Gastroesophageal sphincter (tissue), 4 donors: ENCODE measurements around the gene SLX9. TPM values are rescaled to one million over a fixed set of nuclear protein-coding genes. Genes with fewer than 3 reads are reported as not detected.
A peak's percentile ranks its signal among the peaks of the same experiment; 100 is the strongest.

Source experiments
- ATAC-seq: fragments of 150-250 bp; one replicate; pipeline ENCODE4 v1.9.1; 2016; ENCODE audit warnings: mild to moderate bottlenecking, moderate library complexity
- H3K27ac ChIP-seq, 4 donors: fragments of 200-600 bp; sonication (generic) in 3 of 4; 1 replicate in 3 of 4; 2 replicates in 1 of 4; pipeline ENCODE4 v1.5.1; 2016 to 2019
- H3K27me3 ChIP-seq: fragments of 200-600 bp; sonication (generic); one replicate; pipeline ENCODE4 v1.5.1; 2019
- H3K36me3 ChIP-seq, 2 donors: fragments of 200-600 bp; sonication (generic); one replicate each; pipeline ENCODE4 v1.5.1; 2019; ENCODE audit warnings: control low read depth in 1 of 2
- H3K4me1 ChIP-seq, 3 donors: fragments of 200-600 bp; sonication (generic); 1 replicate in 2 of 3; 2 replicates in 1 of 3; pipeline ENCODE4 v1.5.1; 2016 to 2019; ENCODE audit warnings: control low read depth in 2 of 3
- H3K4me3 ChIP-seq, 2 donors: fragments of 200-600 bp; sonication (generic); one replicate each; pipeline ENCODE4 v1.5.1; 2019; ENCODE audit warnings: mild to moderate bottlenecking in 1 of 2, moderate library complexity in 1 of 2
- H3K9me3 ChIP-seq, 3 donors: fragments of 200-600 bp; sonication (generic); one replicate each; pipeline ENCODE4 v1.5.1; 2017 to 2019; ENCODE audit warnings: control low read depth in 2 of 3
- EP300 ChIP-seq: sonication (generic); formaldehyde crosslinking; IDR thresholded peaks from one replicate; pipeline ENCODE4 v1.6.1; 2017; ENCODE audit warnings: antibody characterized with exemption, mild to moderate bottlenecking
- POLR2A ChIP-seq, 2 donors: fragments of 450-650 bp; IDR thresholded peaks; one replicate each; pipeline ENCODE4 v1.6.1; 2017; ENCODE audit warnings: antibody characterized with exemption in 2 of 2, mild to moderate bottlenecking in 2 of 2, moderate library complexity in 1 of 2
- POLR2AphosphoS5 ChIP-seq: sonication (generic); formaldehyde crosslinking; IDR thresholded peaks from one replicate; pipeline ENCODE4 v1.6.1; 2017; ENCODE audit warnings: antibody characterized with exemption
- WGBS, 2 donors: methylation state at CpG; one replicate each; pipeline ENCODE4 v1.1.5; 2018; ENCODE audit warnings: low coverage in 1 of 2; 5-methylcytosine and 5-hydroxymethylcytosine counted together
- total RNA-seq, 4 donors: library from RNA; depleted of rRNA; stranded (reverse); fragments of >200 nt; gene quantifications; one replicate each; pipeline ENCODE4 v1.1.0, GENCODE V29; 2016
- TF ChIP-seq, protein P1 (sequence below), 4 experiments: fragments of 200-600 bp in 2 of 4; fragments of 450-650 bp in 2 of 4; sonication (generic) in 1 of 4; IDR thresholded peaks; one replicate each; pipeline ENCODE4 v1.5.1; 2017 to 2019; ENCODE audit warnings: antibody characterized with exemption in 4 of 4, mild to moderate bottlenecking in 2 of 4, moderate library complexity in 2 of 4

The SLX9 gene
- total RNA-seq, 4 donors from 2014 or later, result 15.7 to 53.9 (median 36.4) TPM

DNA sequence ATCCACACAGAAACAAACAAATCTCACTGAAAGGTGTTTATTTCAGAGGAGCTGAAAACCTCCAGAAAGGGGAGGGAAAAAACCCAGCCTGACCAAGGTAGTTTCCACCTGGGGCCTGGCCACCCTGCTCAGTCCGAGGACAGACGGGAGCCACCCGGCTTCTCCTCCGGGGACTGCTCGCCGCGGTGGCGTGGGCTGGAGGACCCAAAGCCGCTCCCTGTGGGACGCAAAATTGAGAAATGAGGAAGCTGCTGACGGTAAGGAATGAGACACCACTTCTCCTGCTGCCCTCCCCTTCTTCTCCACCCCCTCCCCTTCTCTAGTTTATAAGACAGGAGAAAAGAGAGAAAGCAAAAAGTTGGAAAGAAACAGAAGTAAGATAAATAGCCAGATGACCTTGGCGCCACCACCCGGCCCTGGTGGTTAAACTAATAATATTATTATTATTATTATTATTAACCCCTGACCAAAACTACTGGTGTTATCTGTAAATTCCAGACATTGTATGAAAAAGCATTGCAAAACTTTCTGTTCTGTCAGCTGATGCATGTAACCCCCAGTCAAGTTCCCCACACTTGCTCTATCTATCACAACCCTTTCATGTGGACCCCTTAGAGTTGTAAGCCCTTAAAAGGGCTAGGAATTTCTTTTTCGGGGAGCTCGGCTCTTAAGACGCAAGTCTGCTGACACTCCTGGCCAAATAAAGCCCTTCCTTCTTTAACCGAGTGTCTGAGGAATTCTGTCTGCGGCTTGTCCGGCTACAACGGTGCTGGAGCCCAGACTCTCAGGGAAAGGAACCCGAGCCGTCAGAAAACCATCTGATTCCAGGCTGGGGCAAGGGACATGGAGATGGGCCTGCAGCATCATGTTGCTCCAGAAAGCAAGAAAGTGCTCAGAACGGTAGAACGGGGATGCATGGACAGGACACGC, 31.6 kb upstream of the SLX9 start:
- Histone ChIP-seq H3K9me3 (no peaks in the 10 kb centered on the region), H3K27ac (peak overlapping the region in 3 of 4 donors; percentile 58 to 85 (median 85)), H3K4me1 (peaks cover 0 to 51% (median 10%) of the 10 kb centered on the region in 3 donors), H3K36me3 (no peaks in the 10 kb centered on the region), H3K27me3 (no peaks in the 10 kb centered on the region), H3K4me3 (peak overlapping the region; percentile 11 to 33)
- 16 to 23% methylated on average over 5 to 22 of the region's 25 CpGs for WGBS, 2 donors
- TF ChIP-seq, protein P1, sequence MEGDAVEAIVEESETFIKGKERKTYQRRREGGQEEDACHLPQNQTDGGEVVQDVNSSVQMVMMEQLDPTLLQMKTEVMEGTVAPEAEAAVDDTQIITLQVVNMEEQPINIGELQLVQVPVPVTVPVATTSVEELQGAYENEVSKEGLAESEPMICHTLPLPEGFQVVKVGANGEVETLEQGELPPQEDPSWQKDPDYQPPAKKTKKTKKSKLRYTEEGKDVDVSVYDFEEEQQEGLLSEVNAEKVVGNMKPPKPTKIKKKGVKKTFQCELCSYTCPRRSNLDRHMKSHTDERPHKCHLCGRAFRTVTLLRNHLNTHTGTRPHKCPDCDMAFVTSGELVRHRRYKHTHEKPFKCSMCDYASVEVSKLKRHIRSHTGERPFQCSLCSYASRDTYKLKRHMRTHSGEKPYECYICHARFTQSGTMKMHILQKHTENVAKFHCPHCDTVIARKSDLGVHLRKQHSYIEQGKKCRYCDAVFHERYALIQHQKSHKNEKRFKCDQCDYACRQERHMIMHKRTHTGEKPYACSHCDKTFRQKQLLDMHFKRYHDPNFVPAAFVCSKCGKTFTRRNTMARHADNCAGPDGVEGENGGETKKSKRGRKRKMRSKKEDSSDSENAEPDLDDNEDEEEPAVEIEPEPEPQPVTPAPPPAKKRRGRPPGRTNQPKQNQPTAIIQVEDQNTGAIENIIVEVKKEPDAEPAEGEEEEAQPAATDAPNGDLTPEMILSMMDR (IDR thresholded peaks at IDR 0.05), result no peak
- TF ChIP-seq EP300 (no peak), POLR2A (IDR thresholded peaks at IDR 0.05) (no peak), POLR2AphosphoS5 (peak; percentile 12)
- ATAC-seq, result peak; percentile 26

DNA sequence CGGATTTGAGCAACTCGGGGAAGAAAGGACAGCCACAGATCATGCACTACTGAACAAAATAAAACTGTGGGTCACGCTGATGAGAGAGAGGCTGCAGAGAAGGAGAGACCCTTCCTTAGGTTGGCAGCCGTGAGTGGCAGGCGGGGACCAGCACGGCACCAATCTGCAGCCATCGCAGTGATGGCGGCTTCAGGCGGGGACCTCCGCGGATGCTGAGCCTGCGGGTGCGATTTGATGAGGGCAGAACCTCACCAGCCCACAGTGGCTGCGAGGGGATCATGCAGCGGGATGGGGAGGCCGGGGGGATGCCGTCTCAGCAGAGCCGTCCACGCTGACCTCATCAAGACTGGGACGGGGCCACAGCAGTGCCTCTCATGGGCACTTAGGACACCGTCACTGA, 30.9 kb upstream of the SLX9 start:
- peak overlapping the region in 2 of 4 donors; percentile 21 to 85 for H3K27ac ChIP-seq
- no peaks in the 10 kb centered on the region for H3K27me3 ChIP-seq
- ATAC-seq, result no peak
- 73 to 93% methylated on average over 5 to 10 of the region's 21 CpGs for WGBS, 2 donors
- H3K9me3 ChIP-seq, result no peaks in the 10 kb centered on the region
- H3K36me3 ChIP-seq, result no peaks in the 10 kb centered on the region
- no peak overlapping the region for H3K4me3 ChIP-seq
- H3K4me1 ChIP-seq, result peaks cover 0 to 58% (median 10%) of the 10 kb centered on the region in 3 donors
- no peak for TF ChIP-seq EP300
- TF ChIP-seq, protein P1 (IDR thresholded peaks at IDR 0.05), result no peak
- TF ChIP-seq POLR2A (IDR thresholded peaks at IDR 0.05), result no peak
- no peak for TF ChIP-seq POLR2AphosphoS5

DNA sequence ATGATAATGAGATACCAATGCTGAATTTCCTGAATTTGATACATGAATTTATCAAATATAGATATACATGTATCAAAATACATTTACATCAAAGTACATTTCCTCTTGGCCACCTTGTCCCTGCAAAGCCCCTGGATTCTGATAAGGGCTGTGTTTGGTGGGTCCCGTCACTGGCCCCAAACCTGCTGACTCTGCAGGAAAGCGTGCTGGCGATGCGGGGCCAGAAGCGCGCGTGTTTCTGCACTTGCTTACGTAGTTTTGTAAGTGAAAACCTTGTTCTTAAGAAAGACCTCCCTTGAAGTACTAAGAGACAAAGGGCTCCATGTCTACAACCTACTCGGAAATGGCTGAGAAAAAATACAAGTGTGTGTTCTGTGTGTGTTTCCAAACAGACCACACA, 30.1 kb upstream of the SLX9 start:
- Histone ChIP-seq H3K4me1 (peaks cover 0 to 58% (median 10%) of the 10 kb centered on the region in 3 donors), H3K27me3 (no peaks in the 10 kb centered on the region), H3K4me3 (no peak overlapping the region), H3K36me3 (no peaks in the 10 kb centered on the region), H3K9me3 (no peaks in the 10 kb centered on the region), H3K27ac (peak overlapping the region in 1 of 4 donors; percentile 85)
- TF ChIP-seq POLR2A (IDR thresholded peaks at IDR 0.05) (no peak), EP300 (no peak), POLR2AphosphoS5 (no peak)
- TF ChIP-seq, protein P1 (IDR thresholded peaks at IDR 0.05), result no peak
- ATAC-seq, result no peak
- WGBS, 2 donors, result no CpG with 5 or more reads among the region's 9 CpGs

DNA sequence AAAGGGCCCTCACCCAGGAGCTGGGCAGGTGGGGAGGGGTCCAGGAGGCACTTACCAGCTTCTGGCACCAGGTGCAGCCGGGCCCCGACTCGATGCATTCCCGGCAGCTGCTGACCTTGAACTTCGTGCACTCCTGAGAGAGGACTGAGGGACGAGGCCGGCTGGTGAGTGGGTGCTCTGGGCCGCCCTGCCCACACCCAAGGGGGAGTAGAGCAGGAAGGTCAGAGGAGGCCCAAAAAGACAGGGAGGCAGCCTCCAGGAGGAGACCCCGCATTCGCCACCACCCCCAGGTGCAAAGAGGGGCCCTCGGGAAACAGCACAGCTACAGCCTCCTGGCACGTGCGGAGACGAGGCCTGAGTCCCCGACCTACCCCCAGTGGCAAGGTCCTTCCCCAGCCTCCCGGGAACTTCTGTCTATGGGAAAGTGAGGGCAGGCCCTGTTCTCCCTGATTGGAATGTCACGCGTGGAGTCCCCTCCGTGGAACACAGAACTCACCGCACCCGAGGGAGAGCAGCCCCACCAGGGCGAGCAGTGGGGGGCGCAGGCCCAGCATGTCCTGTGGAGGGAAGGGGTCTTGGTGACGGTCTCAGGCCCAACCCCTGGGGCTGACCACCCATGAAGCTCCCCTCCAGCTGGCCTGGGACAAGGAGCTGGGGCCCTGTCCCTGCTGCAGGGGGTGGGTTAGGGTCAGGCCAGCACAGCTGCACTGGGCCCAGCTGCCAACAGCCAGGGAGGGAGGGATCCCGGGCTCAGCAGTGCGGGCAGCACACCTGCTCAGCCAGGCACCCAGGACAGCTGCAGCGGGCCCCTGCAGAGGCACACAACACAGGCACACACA, 29.4 kb upstream of the SLX9 start:
- no peak for ATAC-seq
- Histone ChIP-seq H3K27me3 (no peaks in the 10 kb centered on the region), H3K9me3 (no peaks in the 10 kb centered on the region), H3K36me3 (no peaks in the 10 kb centered on the region), H3K27ac (peak overlapping the region in 1 of 4 donors; percentile 85), H3K4me1 (peaks cover 0 to 58% (median 10%) of the 10 kb centered on the region in 3 donors), H3K4me3 (no peak overlapping the region)
- TF ChIP-seq, protein P1 (IDR thresholded peaks at IDR 0.05), result no peak
- TF ChIP-seq EP300 (no peak), POLR2A (IDR thresholded peaks at IDR 0.05) (no peak), POLR2AphosphoS5 (no peak)
- WGBS, 2 donors, result no CpG with 5 or more reads among the region's 27 CpGs
